Activated naive CD8-positive, alpha-beta T cell treated with anti-CD3 and anti-CD28 coated beads for 36 hours (primary cell): ENCODE measurements around the gene GTPBP6. TPM values are rescaled to one million over a fixed set of nuclear protein-coding genes. Genes with fewer than 3 reads are reported as not detected.

ENCODE experiments used
- DNase-seq: peaks from one replicate; pipeline ENCODE4 v3.0.0; 2021
- H3K27ac Mint-ChIP-seq: one replicate; pipeline ENCODE4 v1.8.0; 2022; ENCODE audit warnings: mild to moderate bottlenecking, moderate library complexity, mixed read lengths
- H3K27me3 Mint-ChIP-seq: one replicate; pipeline ENCODE4 v1.8.0; 2022; ENCODE audit warnings: mild to moderate bottlenecking, mixed read lengths
- H3K36me3 Mint-ChIP-seq: one replicate; pipeline ENCODE4 v1.8.0; 2021; ENCODE audit warnings: mild to moderate bottlenecking, mixed read lengths
- H3K4me1 Mint-ChIP-seq: one replicate; pipeline ENCODE4 v1.8.0; 2021; ENCODE audit warnings: mixed read lengths
- H3K4me3 Mint-ChIP-seq: one replicate; pipeline ENCODE4 v1.8.0; 2022; ENCODE audit warnings: mild to moderate bottlenecking, moderate library complexity, mixed read lengths
- H3K9me3 Mint-ChIP-seq: one replicate; pipeline ENCODE4 v1.8.0; 2022; ENCODE audit warnings: mixed read lengths
- total RNA-seq, 2 experiments: library from RNA; stranded (reverse); gene quantifications; one replicate each; pipeline ENCODE4 v1.2.3, GENCODE V29; 2021

Gene GTPBP6, protein sequence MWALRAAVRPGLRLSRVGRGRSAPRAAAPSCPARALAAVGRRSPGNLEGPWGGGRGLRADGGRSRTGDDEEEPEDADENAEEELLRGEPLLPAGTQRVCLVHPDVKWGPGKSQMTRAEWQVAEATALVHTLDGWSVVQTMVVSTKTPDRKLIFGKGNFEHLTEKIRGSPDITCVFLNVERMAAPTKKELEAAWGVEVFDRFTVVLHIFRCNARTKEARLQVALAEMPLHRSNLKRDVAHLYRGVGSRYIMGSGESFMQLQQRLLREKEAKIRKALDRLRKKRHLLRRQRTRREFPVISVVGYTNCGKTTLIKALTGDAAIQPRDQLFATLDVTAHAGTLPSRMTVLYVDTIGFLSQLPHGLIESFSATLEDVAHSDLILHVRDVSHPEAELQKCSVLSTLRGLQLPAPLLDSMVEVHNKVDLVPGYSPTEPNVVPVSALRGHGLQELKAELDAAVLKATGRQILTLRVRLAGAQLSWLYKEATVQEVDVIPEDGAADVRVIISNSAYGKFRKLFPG
- 10 to 100 TPM; 70.5 to 71.7 TPM for total RNA-seq

DNA sequence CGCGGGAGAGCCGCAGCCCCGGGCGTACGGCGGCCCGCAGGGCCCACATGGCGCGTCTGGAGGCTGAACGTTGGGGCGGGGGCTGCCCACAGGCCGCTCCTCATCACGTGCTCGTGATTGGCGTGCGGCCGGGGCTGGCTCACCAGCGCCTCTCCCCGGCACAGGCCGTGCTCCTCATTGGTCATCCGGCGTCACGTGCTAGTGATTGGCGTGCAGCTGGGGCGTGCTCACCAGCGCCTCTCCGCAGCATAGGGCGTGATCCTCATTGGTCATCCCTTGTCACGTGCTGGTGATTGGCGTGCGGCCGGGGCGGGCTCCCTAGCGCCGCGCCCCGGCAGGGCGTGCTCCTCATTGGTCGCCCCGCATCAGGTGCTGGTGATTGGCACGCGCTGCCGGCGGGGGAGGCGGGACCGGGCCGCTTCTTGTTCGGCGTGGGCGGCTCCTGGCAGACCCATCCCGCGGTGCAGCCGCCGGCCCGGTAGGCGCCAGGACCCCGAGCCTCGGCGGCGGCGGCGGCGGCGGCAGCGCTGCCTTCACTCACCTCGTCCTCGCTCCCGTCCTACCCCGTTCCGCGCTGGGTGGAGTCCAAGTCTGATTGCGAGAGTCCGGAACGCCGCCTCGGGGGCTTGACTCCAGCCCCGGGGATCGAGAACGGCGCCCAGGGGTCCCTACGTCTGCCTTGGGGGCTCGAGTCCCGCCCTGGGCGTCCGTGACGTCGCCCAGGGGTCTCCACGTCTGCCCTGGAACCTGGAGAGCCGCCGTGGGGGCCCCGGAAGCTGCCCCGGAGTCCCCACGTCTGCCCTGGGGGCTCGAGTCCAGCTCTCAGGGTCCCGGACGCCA lies at the start of gene GTPBP6:
GTPBP6 (minus strand) TSS at position 58 of the 840 bp plus-strand sequence; CDS start at position 49, 9 bp downstream.
- Mint-ChIP-seq H3K27ac (peak within 1 kb of the TSS; percentile 97), H3K4me3 (peak within 1 kb of the TSS; percentile 87), H3K4me1 (peaks cover 18% of the 10 kb centered on the region), H3K27me3 (peaks cover 4% of the 10 kb centered on the region), H3K36me3 (peaks cover 11% of the 10 kb centered on the region), H3K9me3 (no peaks in the 10 kb centered on the region)
- DNase-seq, result peak; percentile 99

DNA sequence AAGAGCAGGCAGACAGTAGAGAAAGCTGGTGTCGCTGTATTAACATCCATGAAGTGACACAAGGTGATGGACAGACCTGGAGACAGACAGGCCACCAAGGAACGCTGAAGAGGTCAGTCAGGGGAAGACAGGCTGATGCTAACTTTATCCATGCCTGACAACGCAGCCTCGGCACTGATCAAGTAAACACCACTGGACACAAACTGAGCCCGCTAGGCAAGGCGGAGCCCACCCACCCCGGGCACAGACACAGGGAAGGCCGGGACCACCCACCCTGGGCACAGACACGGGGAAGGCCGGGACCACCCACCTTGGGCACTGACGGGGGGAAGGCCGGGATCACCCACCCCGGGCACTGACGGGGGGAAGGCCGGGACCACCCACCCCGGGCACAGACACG lies 49.3 kb upstream of the GTPBP6 start:
- Mint-ChIP-seq H3K27me3 (peaks cover 17% of the 10 kb centered on the region), H3K4me1 (peaks cover 13% of the 10 kb centered on the region), H3K4me3 (no peak overlapping the region), H3K27ac (no peak overlapping the region), H3K9me3 (no peaks in the 10 kb centered on the region), H3K36me3 (peaks cover 13% of the 10 kb centered on the region)
- no peak for DNase-seq

DNA sequence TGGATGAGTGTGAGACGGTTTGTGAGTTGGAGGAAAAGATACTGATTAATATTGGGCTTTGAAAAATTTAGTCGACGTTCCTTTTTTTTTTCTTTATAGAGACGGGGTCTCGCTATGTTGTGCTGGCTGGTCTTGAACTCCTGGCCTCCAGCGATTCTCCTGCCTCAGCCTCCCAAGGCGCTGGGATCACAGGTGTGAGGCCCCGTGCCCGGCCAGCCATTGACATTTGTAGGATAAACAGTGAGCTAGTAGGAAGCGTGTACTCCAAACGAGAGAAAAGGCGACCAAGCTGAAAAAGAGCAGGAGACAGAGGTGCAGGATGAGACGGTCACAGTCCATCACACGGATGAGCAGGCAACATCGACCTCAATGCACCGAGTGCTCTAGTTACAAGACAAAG lies 48.8 kb upstream of the GTPBP6 start:
- H3K4me3 Mint-ChIP-seq, result no peak overlapping the region
- no peak for DNase-seq
- H3K9me3 Mint-ChIP-seq, result no peaks in the 10 kb centered on the region
- peaks cover 9% of the 10 kb centered on the region for H3K4me1 Mint-ChIP-seq
- peaks cover 13% of the 10 kb centered on the region for H3K27me3 Mint-ChIP-seq
- H3K27ac Mint-ChIP-seq, result no peak overlapping the region
- H3K36me3 Mint-ChIP-seq, result peaks cover 15% of the 10 kb centered on the region

GRCh38 chrX:363621-364375 lies 45.2 kb upstream of the GTPBP6 start:
- Mint-ChIP-seq H3K27me3 (no peaks in the 10 kb centered on the region), H3K27ac (no peak overlapping the region), H3K36me3 (peaks cover 40% of the 10 kb centered on the region), H3K4me3 (no peak overlapping the region), H3K4me1 (no peaks in the 10 kb centered on the region), H3K9me3 (peaks cover 17% of the 10 kb centered on the region)
- DNase-seq, result no peak

DNA sequence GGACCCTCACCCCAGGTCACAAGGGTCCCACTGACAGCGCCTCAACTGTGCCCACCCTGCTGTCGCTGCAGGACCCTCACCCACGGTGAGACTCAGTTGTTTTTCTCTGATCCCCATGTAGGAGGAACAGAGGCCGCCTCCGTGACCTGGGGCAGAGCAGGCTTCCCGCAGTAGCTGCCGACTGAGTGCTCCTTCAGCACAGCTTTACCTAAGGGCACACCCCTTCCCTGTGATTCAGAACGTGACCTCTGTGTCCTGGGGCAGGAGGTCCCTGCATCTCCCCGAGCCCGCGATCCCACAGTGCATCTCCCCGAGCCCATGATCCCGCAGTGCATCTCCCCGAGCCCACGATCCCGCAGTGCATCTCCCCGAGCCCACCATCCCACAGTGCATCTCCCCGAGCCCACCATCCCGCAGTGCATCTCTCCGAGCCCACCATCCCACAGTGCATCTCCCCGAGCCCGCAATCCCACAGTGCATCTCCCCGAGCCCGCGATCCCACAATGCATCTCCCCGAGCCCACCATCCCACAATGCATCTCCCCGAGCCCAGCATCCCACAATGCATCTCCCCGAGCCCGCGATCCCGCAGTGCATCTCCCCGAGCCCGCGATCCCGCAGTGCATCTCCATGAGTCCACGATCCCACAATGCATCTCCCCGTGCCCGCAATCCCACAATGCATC lies 44.5 kb upstream of the GTPBP6 start:
- H3K4me3 Mint-ChIP-seq, result no peak overlapping the region

GRCh38 chrX:362351-362750 lies 43.8 kb upstream of the GTPBP6 start:
- Mint-ChIP-seq H3K4me1 (peaks cover 6% of the 10 kb centered on the region), H3K36me3 (peaks cover 51% of the 10 kb centered on the region), H3K9me3 (peaks cover 17% of the 10 kb centered on the region)

More for the DNA sequence above, 44.5 kb upstream of the GTPBP6 start:
- Mint-ChIP-seq H3K36me3 (peaks cover 45% of the 10 kb centered on the region), H3K27ac (no peak overlapping the region), H3K4me1 (no peaks in the 10 kb centered on the region), H3K9me3 (peaks cover 17% of the 10 kb centered on the region), H3K27me3 (no peaks in the 10 kb centered on the region)
- DNase-seq, result no peak

DNA sequence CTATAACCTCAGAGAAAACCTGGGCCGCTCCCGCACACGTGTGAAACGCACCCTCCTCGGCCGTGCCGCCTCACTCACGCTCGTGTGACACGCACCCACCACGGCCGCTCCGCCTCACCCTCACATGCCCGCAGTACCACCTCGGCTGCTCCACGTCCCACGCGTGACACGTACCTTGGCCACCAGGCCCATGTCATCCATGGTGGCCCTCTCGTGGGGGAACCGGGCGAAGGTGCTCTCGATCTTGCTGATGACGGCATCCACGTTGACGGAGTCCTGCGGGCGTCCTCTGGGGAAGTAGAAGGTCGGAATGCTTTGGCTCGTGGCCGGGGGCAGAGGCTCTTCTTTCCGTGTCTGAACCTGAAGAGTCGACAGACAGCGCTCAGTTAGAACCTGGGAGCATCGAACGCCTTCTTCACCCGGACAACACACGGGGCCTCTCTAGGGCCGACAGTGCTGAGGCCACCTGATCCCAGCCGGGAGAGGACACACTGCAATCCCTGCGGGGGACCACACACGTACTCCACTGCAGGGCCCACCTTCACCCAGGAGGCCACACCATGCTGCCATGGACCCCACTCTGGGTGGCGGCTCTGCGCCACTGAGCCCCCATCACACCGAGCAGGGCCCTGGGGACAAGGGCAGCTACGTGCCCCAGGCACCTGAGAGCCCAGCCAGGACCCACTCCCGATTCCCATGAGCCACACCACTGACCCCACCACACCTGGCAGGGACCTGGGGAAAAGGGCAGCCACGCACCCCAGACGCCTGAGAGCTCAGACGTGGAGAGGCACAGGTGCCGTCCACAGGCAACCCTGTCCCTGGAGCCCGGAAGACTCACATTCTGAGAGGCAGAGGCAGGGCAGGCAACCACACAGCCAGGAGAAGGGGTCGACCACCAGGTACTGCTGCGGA lies 42.9 kb upstream of the GTPBP6 start:
- H3K27ac Mint-ChIP-seq, result no peak overlapping the region

More at GRCh38 chrX:362351-362750, 43.8 kb upstream of the GTPBP6 start:
- Mint-ChIP-seq H3K27ac (no peak overlapping the region), H3K4me3 (no peak overlapping the region), H3K27me3 (no peaks in the 10 kb centered on the region)
- DNase-seq, result no peak

GRCh38 chrX:360496-361150 lies 42.0 kb upstream of the GTPBP6 start:
- H3K36me3 Mint-ChIP-seq, result peaks cover 66% of the 10 kb centered on the region
- no peaks in the 10 kb centered on the region for H3K27me3 Mint-ChIP-seq
- peaks cover 19% of the 10 kb centered on the region for H3K9me3 Mint-ChIP-seq
- H3K27ac Mint-ChIP-seq, result no peak overlapping the region
- DNase-seq, result no peak
- H3K4me3 Mint-ChIP-seq, result no peak overlapping the region
- peaks cover 17% of the 10 kb centered on the region for H3K4me1 Mint-ChIP-seq

More for the DNA sequence above, 42.9 kb upstream of the GTPBP6 start:
- H3K36me3 Mint-ChIP-seq, result peaks cover 59% of the 10 kb centered on the region
- H3K9me3 Mint-ChIP-seq, result peaks cover 19% of the 10 kb centered on the region
- H3K4me1 Mint-ChIP-seq, result peaks cover 15% of the 10 kb centered on the region
- DNase-seq, result no peak
- no peak overlapping the region for H3K4me3 Mint-ChIP-seq
- H3K27me3 Mint-ChIP-seq, result no peaks in the 10 kb centered on the region

GRCh38 chrX:358651-359143 lies 40.1 kb upstream of the GTPBP6 start:
- H3K9me3 Mint-ChIP-seq, result peaks cover 19% of the 10 kb centered on the region
- no peaks in the 10 kb centered on the region for H3K27me3 Mint-ChIP-seq
- H3K4me3 Mint-ChIP-seq, result no peak overlapping the region
- H3K27ac Mint-ChIP-seq, result peak overlapping the region; percentile 42
- H3K36me3 Mint-ChIP-seq, result peaks cover 69% of the 10 kb centered on the region
- H3K4me1 Mint-ChIP-seq, result peaks cover 17% of the 10 kb centered on the region
- no peak for DNase-seq

DNA sequence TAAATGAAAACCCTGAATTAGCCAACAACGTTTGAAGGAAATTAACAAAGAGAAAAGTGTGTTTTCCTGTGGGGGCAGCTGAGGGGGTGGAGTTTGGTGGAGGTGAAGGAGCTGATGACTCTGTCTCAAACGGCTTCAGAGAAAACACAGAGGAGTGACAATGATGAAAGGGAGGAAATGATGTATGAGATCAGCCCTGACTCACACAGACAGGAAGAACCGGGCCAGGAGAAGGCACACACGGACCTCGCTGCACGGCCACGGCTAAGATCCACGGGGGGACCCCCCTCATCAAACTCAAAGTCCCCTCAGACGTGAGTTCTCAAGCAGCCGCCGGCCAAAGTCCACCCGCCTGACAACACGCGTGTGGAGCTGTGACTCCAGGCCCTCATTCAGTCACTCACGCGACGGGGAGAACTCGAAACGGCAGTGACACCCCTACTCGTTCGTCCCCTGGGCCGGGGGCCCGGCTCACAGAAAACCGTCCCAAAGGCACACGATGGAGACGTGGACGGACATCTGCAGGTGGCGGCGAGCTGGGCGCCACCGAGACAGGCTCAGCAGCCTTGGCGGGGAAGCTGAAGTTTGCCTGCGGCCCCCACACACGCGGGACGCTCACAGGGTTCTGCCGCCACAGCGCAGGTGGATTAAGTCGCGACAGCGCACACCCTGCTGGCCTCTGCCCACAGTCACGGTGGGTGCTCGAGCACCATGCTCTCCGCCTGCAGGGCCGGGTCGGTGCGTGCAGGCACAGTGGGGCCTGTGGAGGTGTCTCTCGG lies 39.3 kb upstream of the GTPBP6 start:
- peak overlapping the region; percentile 35 for H3K4me3 Mint-ChIP-seq
- peak overlapping the region; percentile 92 for H3K27ac Mint-ChIP-seq
- peaks cover 19% of the 10 kb centered on the region for H3K9me3 Mint-ChIP-seq
- peaks cover 17% of the 10 kb centered on the region for H3K4me1 Mint-ChIP-seq
- no peaks in the 10 kb centered on the region for H3K27me3 Mint-ChIP-seq
- peak; percentile 42 for DNase-seq
- peaks cover 67% of the 10 kb centered on the region for H3K36me3 Mint-ChIP-seq

GRCh38 chrX:357035-357692 lies 38.6 kb upstream of the GTPBP6 start:
- Mint-ChIP-seq H3K36me3 (peaks cover 67% of the 10 kb centered on the region), H3K27ac (peak overlapping the region; percentile 92)

More at GRCh38 chrX:357035-357692, 38.6 kb upstream of the GTPBP6 start:
- DNase-seq, result no peak
- Mint-ChIP-seq H3K4me3 (peak overlapping the region; percentile 35), H3K9me3 (peaks cover 19% of the 10 kb centered on the region), H3K4me1 (peaks cover 17% of the 10 kb centered on the region), H3K27me3 (no peaks in the 10 kb centered on the region)
